ENCODE measurements around the gene ATXN1.

- TF ChIP-seq, protein P1, sequence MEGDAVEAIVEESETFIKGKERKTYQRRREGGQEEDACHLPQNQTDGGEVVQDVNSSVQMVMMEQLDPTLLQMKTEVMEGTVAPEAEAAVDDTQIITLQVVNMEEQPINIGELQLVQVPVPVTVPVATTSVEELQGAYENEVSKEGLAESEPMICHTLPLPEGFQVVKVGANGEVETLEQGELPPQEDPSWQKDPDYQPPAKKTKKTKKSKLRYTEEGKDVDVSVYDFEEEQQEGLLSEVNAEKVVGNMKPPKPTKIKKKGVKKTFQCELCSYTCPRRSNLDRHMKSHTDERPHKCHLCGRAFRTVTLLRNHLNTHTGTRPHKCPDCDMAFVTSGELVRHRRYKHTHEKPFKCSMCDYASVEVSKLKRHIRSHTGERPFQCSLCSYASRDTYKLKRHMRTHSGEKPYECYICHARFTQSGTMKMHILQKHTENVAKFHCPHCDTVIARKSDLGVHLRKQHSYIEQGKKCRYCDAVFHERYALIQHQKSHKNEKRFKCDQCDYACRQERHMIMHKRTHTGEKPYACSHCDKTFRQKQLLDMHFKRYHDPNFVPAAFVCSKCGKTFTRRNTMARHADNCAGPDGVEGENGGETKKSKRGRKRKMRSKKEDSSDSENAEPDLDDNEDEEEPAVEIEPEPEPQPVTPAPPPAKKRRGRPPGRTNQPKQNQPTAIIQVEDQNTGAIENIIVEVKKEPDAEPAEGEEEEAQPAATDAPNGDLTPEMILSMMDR (IDR thresholded peaks at IDR 0.05; ENCODE audit: insufficient read depth, low read length, poor library complexity, severe bottlenecking): no peak
- no peak for TF ChIP-seq EZH2phosphoT487 (conservative IDR thresholded peaks at IDR 0.05; ENCODE audit: low read length)
Observed at GRCh38 chr6:16524380-16524707, 236.9 kb downstream of the ATXN1 start.
